ENCODE data around the gene ERBB2. TPM values are rescaled to one million over a fixed set of nuclear protein-coding genes. Genes with fewer than 3 reads are reported as not detected.

ERBB2 gene
- total RNA-seq, 2 donors from 2014 or later = 73.5 to 85.5 TPM

GRCh38 chr17:39675390-39676082 is 24.3 kb upstream of the ERBB2 start:
- no peak for DNase-seq (ENCODE audit: low spot score)
- peaks cover 0 to 92% of the 10 kb centered on the region in 2 donors for H3K4me1 ChIP-seq
- H3K9me3 ChIP-seq = no peaks in the 10 kb centered on the region
- H3K36me3 ChIP-seq = no peaks in the 10 kb centered on the region
- H3K4me3 ChIP-seq = no peak overlapping the region
- H3K27ac ChIP-seq = peak overlapping the region; percentile 89 to 96
- H3K27me3 ChIP-seq = no peaks in the 10 kb centered on the region
- TF ChIP-seq CTCF (IDR thresholded peaks at IDR 0.05) = no peak

GRCh38 chr17:39676198-39676819 is 23.6 kb upstream of the ERBB2 start:
- no peaks in the 10 kb centered on the region for H3K27me3 ChIP-seq
- peak overlapping the region; percentile 89 to 96 for H3K27ac ChIP-seq
- no peaks in the 10 kb centered on the region for H3K9me3 ChIP-seq
- no peak for DNase-seq (ENCODE audit: low spot score)
- peaks cover 0 to 89% of the 10 kb centered on the region in 2 donors for H3K4me1 ChIP-seq
- no peak overlapping the region for H3K4me3 ChIP-seq
- no peaks in the 10 kb centered on the region for H3K36me3 ChIP-seq
- TF ChIP-seq CTCF (IDR thresholded peaks at IDR 0.05) = no peak

GRCh38 chr17:39677072-39677471 is 22.8 kb upstream of the ERBB2 start:
- TF ChIP-seq CTCF (IDR thresholded peaks at IDR 0.05) = no peak
- no peaks in the 10 kb centered on the region for H3K27me3 ChIP-seq
- peak overlapping the region; percentile 89 to 96 for H3K27ac ChIP-seq
- no peaks in the 10 kb centered on the region for H3K36me3 ChIP-seq
- no peak overlapping the region for H3K4me3 ChIP-seq
- H3K4me1 ChIP-seq = peaks cover 0 to 81% of the 10 kb centered on the region in 2 donors
- no peaks in the 10 kb centered on the region for H3K9me3 ChIP-seq
- no peak for DNase-seq (ENCODE audit: low spot score)

GRCh38 chr17:39677542-39678339 is 22.1 kb upstream of the ERBB2 start:
- no peaks in the 10 kb centered on the region for H3K9me3 ChIP-seq
- H3K4me1 ChIP-seq = peaks cover 0 to 74% of the 10 kb centered on the region in 2 donors
- no peaks in the 10 kb centered on the region for H3K27me3 ChIP-seq
- H3K36me3 ChIP-seq = no peaks in the 10 kb centered on the region
- H3K4me3 ChIP-seq = no peak overlapping the region
- DNase-seq (ENCODE audit: low spot score) = no peak
- no peak for TF ChIP-seq CTCF (IDR thresholded peaks at IDR 0.05)
- H3K27ac ChIP-seq = peak overlapping the region; percentile 89 to 96

- H3K4me1 ChIP-seq = peaks cover 0 to 72% of the 10 kb centered on the region in 2 donors
- DNase-seq (ENCODE audit: low spot score) = no peak
These were observed 21.3 kb upstream of the ERBB2 start for GRCh38 chr17:39678340-39679116.

More at GRCh38 chr17:39678340-39679116, 21.3 kb upstream of the ERBB2 start:
- Histone ChIP-seq H3K36me3 (no peaks in the 10 kb centered on the region), H3K4me3 (no peak overlapping the region), H3K27me3 (no peaks in the 10 kb centered on the region), H3K27ac (peak overlapping the region; percentile 89 to 96), H3K9me3 (no peaks in the 10 kb centered on the region)
- no peak for TF ChIP-seq CTCF (IDR thresholded peaks at IDR 0.05)

All from right atrium auricular region (tissue), 2 donors.